ENCODE data around the gene STPG2.

DNA sequence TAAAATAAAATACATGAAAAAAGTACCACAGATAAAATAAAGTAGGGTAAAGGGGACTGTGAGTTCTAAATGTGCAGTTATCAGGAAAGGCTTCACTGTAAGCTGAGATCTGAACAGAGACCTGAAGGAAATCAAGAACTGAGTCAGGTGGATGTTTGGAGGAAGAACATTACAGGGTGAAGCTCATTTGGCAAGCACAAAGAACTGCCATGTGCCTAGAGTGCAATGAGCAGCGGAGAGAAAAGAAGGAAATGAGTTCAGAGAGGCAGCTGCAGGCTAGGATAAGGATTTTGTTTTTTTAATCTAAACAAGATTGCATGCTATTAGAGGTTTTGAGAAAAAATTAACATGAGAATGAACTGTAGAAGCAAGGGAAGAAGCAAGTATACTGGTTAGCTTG, 373.1 kb downstream of the STPG2 start:
- no peak for TF ChIP-seq EZH2phosphoT487 (IDR thresholded peaks at IDR 0.05)
- no peak for TF ChIP-seq EZH2 (IDR thresholded peaks at IDR 0.05)
- TF ChIP-seq, protein P1, sequence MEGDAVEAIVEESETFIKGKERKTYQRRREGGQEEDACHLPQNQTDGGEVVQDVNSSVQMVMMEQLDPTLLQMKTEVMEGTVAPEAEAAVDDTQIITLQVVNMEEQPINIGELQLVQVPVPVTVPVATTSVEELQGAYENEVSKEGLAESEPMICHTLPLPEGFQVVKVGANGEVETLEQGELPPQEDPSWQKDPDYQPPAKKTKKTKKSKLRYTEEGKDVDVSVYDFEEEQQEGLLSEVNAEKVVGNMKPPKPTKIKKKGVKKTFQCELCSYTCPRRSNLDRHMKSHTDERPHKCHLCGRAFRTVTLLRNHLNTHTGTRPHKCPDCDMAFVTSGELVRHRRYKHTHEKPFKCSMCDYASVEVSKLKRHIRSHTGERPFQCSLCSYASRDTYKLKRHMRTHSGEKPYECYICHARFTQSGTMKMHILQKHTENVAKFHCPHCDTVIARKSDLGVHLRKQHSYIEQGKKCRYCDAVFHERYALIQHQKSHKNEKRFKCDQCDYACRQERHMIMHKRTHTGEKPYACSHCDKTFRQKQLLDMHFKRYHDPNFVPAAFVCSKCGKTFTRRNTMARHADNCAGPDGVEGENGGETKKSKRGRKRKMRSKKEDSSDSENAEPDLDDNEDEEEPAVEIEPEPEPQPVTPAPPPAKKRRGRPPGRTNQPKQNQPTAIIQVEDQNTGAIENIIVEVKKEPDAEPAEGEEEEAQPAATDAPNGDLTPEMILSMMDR (IDR thresholded peaks at IDR 0.05): no peak
